GM13976 (cell line): Measurements from ENCODE around the gene HAS3.

ENCODE experiments used
- DNase-seq: peaks from one replicate; pipeline ENCODE4 v3.0.0; 2012; ENCODE audit warnings: low spot score
- in situ Hi-C: fragments of 300-500 bp; cut with MboI; formaldehyde crosslinking; loops from one replicate; pipeline ENCODE4 v1.12.0; 2022; ENCODE audit warnings: low sequenced_read_pairs, mixed read lengths, inconsistent platforms; ENCODE audit not compliant: unreplicated experiment
- TF ChIP-seq, protein P1 (sequence below): IDR thresholded peaks from 2 replicates; pipeline ENCODE4 v1.5.1; 2012; ENCODE audit warnings: borderline replicate concordance, mild to moderate bottlenecking; ENCODE audit not compliant: insufficient read depth; ENCODE audit errors: extremely low read depth, missing control alignments, control extremely low read depth

The HAS3 gene

DNA sequence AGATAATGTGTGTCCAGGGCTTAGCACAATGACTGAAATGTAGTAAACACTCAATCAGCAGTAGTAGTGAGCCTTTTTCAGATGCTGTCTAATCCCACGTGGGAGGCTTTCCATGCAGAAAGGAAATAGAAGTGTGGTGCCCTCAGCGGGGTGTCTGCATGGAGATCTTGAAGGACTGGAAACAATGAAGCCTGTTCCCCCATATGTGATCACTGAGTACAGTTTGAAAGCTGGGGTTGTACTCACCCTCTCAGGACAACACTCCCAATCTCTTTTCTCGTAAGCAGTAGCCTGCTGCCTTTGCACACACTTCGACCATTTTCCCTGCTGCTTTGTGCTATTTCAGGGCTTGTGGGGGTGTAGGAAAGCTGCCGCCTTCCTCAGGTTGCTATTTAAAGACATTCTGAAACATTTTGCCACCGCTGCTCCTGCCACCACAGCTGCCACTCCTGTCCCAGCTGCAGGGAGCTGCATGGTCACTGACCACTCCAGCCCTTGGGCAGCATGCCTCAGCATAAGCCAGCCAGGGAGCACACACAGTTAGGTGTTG lies 40.6 kb upstream of the HAS3 start:
- in situ Hi-C loops: no loop called here

DNA sequence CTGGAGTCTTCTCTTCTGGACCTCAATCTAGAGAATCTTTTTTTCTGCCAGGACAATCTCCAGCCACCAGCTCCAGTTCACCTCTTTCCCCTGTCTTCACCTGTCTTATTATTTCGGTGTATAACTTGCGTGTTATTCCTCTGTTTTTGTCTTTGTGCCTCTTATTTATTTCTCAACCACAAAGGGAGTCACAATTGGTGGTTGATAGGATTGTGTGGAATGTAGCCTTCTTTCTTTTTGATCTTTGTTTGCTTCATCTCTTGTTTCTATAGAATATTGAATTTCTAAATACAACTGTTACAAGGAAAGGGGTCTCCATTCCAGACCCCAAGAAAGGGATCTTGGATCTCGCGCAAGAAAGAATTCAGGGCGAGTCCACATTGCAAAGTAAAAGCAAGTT lies 35.9 kb upstream of the HAS3 start:
- TF ChIP-seq, protein P1, sequence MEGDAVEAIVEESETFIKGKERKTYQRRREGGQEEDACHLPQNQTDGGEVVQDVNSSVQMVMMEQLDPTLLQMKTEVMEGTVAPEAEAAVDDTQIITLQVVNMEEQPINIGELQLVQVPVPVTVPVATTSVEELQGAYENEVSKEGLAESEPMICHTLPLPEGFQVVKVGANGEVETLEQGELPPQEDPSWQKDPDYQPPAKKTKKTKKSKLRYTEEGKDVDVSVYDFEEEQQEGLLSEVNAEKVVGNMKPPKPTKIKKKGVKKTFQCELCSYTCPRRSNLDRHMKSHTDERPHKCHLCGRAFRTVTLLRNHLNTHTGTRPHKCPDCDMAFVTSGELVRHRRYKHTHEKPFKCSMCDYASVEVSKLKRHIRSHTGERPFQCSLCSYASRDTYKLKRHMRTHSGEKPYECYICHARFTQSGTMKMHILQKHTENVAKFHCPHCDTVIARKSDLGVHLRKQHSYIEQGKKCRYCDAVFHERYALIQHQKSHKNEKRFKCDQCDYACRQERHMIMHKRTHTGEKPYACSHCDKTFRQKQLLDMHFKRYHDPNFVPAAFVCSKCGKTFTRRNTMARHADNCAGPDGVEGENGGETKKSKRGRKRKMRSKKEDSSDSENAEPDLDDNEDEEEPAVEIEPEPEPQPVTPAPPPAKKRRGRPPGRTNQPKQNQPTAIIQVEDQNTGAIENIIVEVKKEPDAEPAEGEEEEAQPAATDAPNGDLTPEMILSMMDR: no peak
- in situ Hi-C loops: no loop called here
- no peak for DNase-seq

More for the DNA sequence above, 40.6 kb upstream of the HAS3 start:
- DNase-seq: no peak
- TF ChIP-seq, protein P1: no peak

DNA sequence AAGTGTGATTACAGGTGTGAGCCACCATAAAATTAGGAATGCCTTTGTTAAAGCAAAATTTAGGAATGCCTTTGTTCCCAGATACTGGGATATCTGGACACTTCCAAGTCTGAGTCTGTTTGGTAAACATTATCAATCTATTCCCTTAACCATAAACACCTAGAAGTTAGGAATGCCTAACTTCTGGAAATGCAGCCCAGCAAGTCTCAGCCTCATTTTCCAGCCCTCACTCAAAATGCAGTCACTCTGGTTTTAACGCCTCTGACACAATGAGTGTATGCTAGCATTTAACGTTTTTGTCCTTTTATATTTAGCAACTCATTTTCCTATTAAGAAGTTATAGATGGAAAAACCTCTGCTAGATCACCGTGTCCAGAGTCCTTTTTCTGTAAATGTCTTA lies 34.4 kb upstream of the HAS3 start:
- in situ Hi-C loops: no loop called here
- TF ChIP-seq, protein P1: no peak
- DNase-seq: no peak

DNA sequence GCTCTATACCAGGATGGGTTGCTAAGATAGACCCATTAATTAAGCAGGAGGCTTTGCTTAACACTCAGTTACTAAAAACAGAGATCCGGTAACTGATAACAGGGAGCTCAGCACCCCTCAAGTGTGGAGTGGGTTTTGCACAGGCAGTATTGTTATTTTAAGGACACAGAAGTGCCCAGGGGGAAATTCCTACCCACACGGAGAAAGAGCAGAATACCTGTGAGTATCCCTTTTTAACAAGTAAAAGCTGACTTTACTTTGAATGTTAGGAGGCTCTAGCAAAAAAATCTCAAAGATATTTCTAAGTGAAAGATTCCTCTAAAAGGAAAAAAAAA lies 32.8 kb upstream of the HAS3 start:
- no peak for DNase-seq
- TF ChIP-seq, protein P1: no peak
- in situ Hi-C loops: no loop called here

DNA sequence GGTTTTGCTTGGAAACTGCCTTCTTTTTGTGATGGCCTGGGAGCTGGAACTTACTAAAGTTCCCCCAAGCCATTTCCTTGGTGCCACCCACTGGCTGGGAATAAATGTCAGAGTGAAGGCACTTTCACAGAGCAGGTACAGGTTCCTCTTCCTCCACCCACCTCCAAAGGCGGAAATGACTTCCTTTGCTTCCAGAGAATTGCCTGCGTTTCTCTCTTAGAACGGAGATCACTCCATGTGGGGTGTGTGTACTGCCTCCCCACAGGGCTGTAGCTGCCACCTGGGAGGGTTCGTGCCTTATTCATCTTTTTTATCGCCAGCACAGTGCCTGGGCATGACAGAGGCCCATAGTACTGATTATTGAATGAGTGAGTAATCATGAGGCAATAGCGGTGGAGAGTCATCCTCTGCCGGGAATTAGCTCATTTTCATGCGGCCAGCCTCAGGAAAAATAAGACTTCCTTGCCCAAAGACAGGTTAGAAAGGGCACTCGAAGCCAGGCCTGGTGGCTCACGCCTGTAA lies 32.2 kb upstream of the HAS3 start:
- DNase-seq: no peak
- TF ChIP-seq, protein P1: no peak
- in situ Hi-C loops: no loop called here

DNA sequence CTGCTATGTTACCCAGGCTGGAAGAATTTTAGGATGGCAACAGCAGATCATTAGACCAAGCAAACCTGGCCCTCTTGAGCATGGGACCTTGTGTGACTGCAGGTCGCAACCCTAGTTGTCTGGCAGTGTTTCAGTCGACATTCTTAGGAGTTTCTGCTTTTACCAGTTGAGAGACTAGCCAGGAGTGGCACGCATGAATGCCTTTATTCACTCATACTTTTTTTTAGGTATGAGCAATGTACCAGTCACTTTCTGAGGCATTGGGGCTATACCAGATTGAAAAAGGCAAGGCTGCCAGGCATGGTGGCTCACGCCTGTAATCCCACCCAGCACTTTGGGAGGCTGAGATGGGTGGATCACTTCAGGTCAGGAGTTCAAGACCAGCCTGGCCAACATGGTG lies 28.2 kb upstream of the HAS3 start:
- DNase-seq: no peak
- in situ Hi-C loops: no loop called here
- TF ChIP-seq, protein P1: no peak
